Small intestine (tissue), 7 donors: ENCODE results near the gene GRIA4. TPM values are rescaled to one million over a fixed set of nuclear protein-coding genes. Genes with fewer than 3 reads are reported as not detected.

ENCODE experiments used
- DNase-seq, 2 donors: peaks; one replicate each; pipeline versions ENCODE4 v3.0.0 to v3.0.0-alpha.2; 2013
- FAIRE-seq: peaks from 2 replicates; lab custom pipeline; 2012; peaks lifted over from hg19 to GRCh38; lab: Jason Lieb, UNC
- H3K27ac ChIP-seq, 3 donors: one replicate each; pipeline ENCODE4 v1.5.1; 2013; ENCODE audit warnings: low read length in 2 of 3, mild to moderate bottlenecking in 2 of 3, control low read depth in 1 of 3, inconsistent platforms in 1 of 3, low read depth in 1 of 3, moderate library complexity in 1 of 3
- H3K27me3 ChIP-seq, 3 donors: one replicate each; pipeline ENCODE4 v1.6.1; 2013; ENCODE audit warnings: low read length in 3 of 3, inconsistent platforms in 1 of 3; ENCODE audit not compliant: control insufficient read depth in 3 of 3, insufficient read depth in 3 of 3
- H3K36me3 ChIP-seq, 3 donors: one replicate each; pipeline ENCODE4 v1.6.1; 2013; ENCODE audit warnings: low read length in 3 of 3, inconsistent platforms in 1 of 3, low read depth in 1 of 3, mild to moderate bottlenecking in 1 of 3, moderate library complexity in 1 of 3; ENCODE audit not compliant: control insufficient read depth in 3 of 3, insufficient read depth in 2 of 3
- H3K4me1 ChIP-seq, 3 donors: one replicate each; pipeline ENCODE4 v1.6.1; 2013; ENCODE audit warnings: low read length in 2 of 3, inconsistent platforms in 1 of 3, low read depth in 1 of 3, mild to moderate bottlenecking in 1 of 3, moderate library complexity in 1 of 3; ENCODE audit not compliant: control insufficient read depth in 3 of 3, insufficient read depth in 2 of 3
- H3K4me3 ChIP-seq, 3 donors: one replicate each; pipeline ENCODE4 v1.5.1; 2013; ENCODE audit warnings: low read length in 3 of 3, control low read depth in 1 of 3, inconsistent platforms in 1 of 3, low read depth in 1 of 3, mild to moderate bottlenecking in 1 of 3, moderate library complexity in 1 of 3
- H3K9me3 ChIP-seq, 2 donors: one replicate each; pipeline ENCODE4 v1.6.1; 2013; ENCODE audit warnings: low read depth in 1 of 2, low read length in 1 of 2; ENCODE audit not compliant: control insufficient read depth in 2 of 2, insufficient read depth in 1 of 2
- WGBS, 3 donors: extraction: QIAGEN DNeasy Blood & Tissue Kit; methylation state at CpG; one replicate each; pipeline ENCODE4 v1.1.7; 2013; 5-methylcytosine and 5-hydroxymethylcytosine counted together
- polyA plus RNA-seq, 4 donors: library from polyadenylated mRNA; stranded (reverse) in 3 of 4; unstranded in 1 of 4; fragments of 200-250 nt in 3 of 4; fragments of 120-200 nt in 1 of 4; gene quantifications; one replicate each; pipeline versions ENCODE4 v1.2.1 to v1.2.3, GENCODE V29; 2013
- donor health status: healthy with polysubstance abuse.
- donor health status: control.
- donor health status: control.
- donor health status: Bipolar disorder and iron deficiency.
- donor health status: healthy.

Gene GRIA4
- polyA plus RNA-seq, 4 donors = 0.34 to 22.9 TPM; not detected in 2

GRCh38 chr11:105915021-105915420 is 305.1 kb downstream of the GRIA4 start:
- Histone ChIP-seq H3K9me3 (no peaks in the 10 kb centered on the region), H3K36me3 (no peaks in the 10 kb centered on the region), H3K4me3 (no peak overlapping the region), H3K27me3 (no peaks in the 10 kb centered on the region), H3K27ac (no peak overlapping the region), H3K4me1 (no peaks in the 10 kb centered on the region)
- DNase-seq = no peak
- FAIRE-seq = no peak
- WGBS, 3 donors = 63 to 72% (median 70%) methylated on average over 4 of the region's 4 CpGs

- Histone ChIP-seq H3K4me3 (no peak overlapping the region), H3K4me1 (no peaks in the 10 kb centered on the region), H3K9me3 (no peaks in the 10 kb centered on the region), H3K36me3 (no peaks in the 10 kb centered on the region), H3K27me3 (no peaks in the 10 kb centered on the region), H3K27ac (no peak overlapping the region)
- DNase-seq (no peak), FAIRE-seq (no peak)
- WGBS, 3 donors = 57 to 79% (median 65%) methylated on average over 1 of the region's 1 CpG
These were observed 308.2 kb downstream of the GRIA4 start for GRCh38 chr11:105918039-105918438.

DNA sequence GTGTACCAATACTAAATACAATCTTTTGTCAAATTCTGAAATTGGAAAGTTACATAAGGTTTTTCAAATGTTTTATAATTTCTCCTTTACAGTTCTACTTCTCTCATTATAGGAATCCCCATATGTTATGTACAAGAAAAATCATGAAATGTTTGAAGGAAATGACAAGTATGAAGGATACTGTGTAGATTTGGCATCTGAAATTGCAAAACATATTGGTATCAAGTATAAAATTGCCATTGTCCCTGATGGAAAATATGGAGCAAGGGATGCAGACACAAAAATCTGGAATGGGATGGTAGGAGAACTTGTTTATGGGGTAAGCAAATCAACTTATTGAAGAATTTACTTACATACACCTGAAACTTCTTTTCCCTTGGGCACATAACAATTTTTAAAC is 308.7 kb downstream of the GRIA4 start:
- DNase-seq (no peak), FAIRE-seq (no peak)
- Histone ChIP-seq H3K36me3 (no peaks in the 10 kb centered on the region), H3K4me1 (no peaks in the 10 kb centered on the region), H3K27ac (no peak overlapping the region), H3K4me3 (no peak overlapping the region), H3K9me3 (no peaks in the 10 kb centered on the region), H3K27me3 (no peaks in the 10 kb centered on the region)

- no peak for FAIRE-seq
These were observed 313.4 kb downstream of the GRIA4 start for GRCh38 chr11:105923252-105923651.

GRCh38 chr11:105923807-105924206 is 313.9 kb downstream of the GRIA4 start:
- 46 to 51% (median 49%) methylated on average over 3 of the region's 3 CpGs for WGBS, 3 donors
- no peaks in the 10 kb centered on the region for H3K27me3 ChIP-seq
- no peak overlapping the region for H3K4me3 ChIP-seq
- H3K27ac ChIP-seq = no peak overlapping the region
- H3K36me3 ChIP-seq = no peaks in the 10 kb centered on the region
- H3K9me3 ChIP-seq = no peaks in the 10 kb centered on the region
- DNase-seq = no peak
- no peaks in the 10 kb centered on the region for H3K4me1 ChIP-seq
- FAIRE-seq = no peak

More at GRCh38 chr11:105923252-105923651, 313.4 kb downstream of the GRIA4 start:
- no peaks in the 10 kb centered on the region for H3K36me3 ChIP-seq
- H3K9me3 ChIP-seq = no peaks in the 10 kb centered on the region
- DNase-seq = no peak
- no peak overlapping the region for H3K4me3 ChIP-seq
- no peaks in the 10 kb centered on the region for H3K27me3 ChIP-seq
- no peak overlapping the region for H3K27ac ChIP-seq
- 71 to 82% (median 73%) methylated on average over 2 of the region's 2 CpGs for WGBS, 3 donors
- no peaks in the 10 kb centered on the region for H3K4me1 ChIP-seq

GRCh38 chr11:105929084-105929955 is 319.4 kb downstream of the GRIA4 start:
- H3K27ac ChIP-seq = no peak overlapping the region
- 45 to 58% (median 50%) methylated on average over 3 of the region's 3 CpGs for WGBS, 3 donors
- H3K36me3 ChIP-seq = no peaks in the 10 kb centered on the region
- DNase-seq (no peak), FAIRE-seq (no peak)
- H3K9me3 ChIP-seq = no peaks in the 10 kb centered on the region
- H3K4me3 ChIP-seq = no peak overlapping the region
- no peaks in the 10 kb centered on the region for H3K4me1 ChIP-seq
- H3K27me3 ChIP-seq = no peaks in the 10 kb centered on the region

DNA sequence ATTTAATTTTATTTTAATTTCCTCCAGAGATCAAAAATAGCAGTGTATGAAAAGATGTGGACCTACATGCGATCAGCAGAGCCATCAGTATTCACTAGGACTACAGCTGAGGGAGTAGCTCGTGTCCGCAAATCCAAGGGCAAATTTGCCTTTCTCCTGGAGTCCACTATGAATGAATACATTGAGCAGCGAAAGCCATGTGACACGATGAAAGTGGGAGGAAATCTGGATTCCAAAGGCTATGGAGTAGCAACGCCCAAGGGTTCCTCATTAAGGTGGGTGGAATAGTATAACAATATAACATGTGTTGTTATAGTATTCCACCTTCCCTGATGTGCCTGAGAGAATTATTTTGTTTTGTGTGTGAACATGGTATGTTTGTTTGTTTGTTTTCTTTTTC is 323.8 kb downstream of the GRIA4 start:
- 73 to 91% (median 81%) methylated on average over 6 of the region's 6 CpGs for WGBS, 3 donors
- H3K27me3 ChIP-seq = peaks cover 0 to 2% (median 0%) of the 10 kb centered on the region in 3 donors
- FAIRE-seq (no peak), DNase-seq (no peak)
- no peaks in the 10 kb centered on the region for H3K9me3 ChIP-seq
- no peak overlapping the region for H3K27ac ChIP-seq
- H3K4me1 ChIP-seq = no peaks in the 10 kb centered on the region
- no peak overlapping the region for H3K4me3 ChIP-seq
- H3K36me3 ChIP-seq = no peaks in the 10 kb centered on the region

DNA sequence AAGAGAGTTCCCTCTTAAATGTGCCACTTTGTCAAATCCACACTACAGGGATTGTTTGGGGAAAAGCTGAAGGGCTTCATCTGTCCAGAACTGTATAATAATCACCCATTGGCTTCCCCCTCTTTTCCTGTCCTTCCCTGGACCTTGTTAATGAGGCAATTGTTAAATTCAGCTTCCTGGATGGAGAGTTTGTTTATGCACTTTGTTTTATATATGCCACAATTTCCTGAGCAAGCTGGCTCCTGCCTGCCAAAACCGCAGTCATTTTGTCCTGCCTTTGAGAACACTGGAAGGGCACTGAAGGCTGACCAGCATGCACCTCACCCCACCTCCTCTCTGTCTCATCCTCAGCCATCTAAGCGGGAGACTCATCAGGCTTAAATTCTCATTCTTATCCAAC is 325.9 kb downstream of the GRIA4 start:
- no peak for DNase-seq
- 41 to 74% (median 66%) methylated on average over 2 of the region's 2 CpGs for WGBS, 3 donors
- no peak overlapping the region for H3K27ac ChIP-seq
- H3K4me3 ChIP-seq = no peak overlapping the region
- no peaks in the 10 kb centered on the region for H3K9me3 ChIP-seq
- no peaks in the 10 kb centered on the region for H3K4me1 ChIP-seq
- no peaks in the 10 kb centered on the region for H3K36me3 ChIP-seq
- FAIRE-seq = no peak
- peaks cover 0 to 2% (median 0%) of the 10 kb centered on the region in 3 donors for H3K27me3 ChIP-seq
